ENCODE results near the gene PATJ.
"Not testable (repeated sequence)": the region's sequence is repeated elsewhere in the genome, so short reads cannot be mapped to it uniquely, and the experiment has no call there.

The PATJ gene

DNA sequence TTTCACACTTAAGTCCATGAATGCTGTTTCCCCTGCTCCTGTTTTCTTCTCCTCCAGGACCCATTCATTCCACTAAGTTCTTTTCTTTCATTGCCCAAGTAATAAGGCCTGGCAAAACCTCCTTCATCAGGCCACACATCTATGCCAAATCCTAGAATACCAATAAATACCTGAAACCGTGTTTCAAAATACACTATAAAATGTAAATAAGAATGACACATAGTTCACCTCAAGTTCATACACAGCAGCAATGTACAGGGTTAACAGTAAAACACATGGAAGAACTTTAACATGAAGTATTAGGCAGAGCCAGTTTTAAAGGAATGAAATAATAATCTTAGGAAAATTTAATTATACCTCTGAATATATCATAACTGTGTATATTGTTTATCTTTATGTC, 365.6 kb downstream of the PATJ start:
- DNase-seq (ENCODE audit: low read depth) = no peak

DNA sequence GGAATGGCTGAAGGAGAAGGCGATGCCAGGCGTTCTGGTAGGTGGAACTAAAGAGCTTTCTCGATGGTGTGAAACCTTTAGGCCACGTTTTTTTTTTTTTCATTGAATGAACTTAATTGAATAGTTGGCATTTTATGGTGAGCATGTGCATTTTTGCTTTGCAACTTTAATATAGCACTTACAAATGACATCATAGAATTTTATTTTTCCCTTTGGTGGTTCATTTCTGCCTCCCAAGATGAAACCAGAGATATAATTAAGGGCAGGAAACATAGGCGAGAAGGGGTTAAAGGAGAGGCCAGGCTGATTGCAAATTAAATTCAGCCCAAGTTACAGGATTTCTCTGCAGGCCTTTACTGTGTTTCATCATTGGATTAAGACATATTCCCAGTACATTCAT, 366.8 kb downstream of the PATJ start:
- DNase-seq (ENCODE audit: low read depth) = no peak

DNA sequence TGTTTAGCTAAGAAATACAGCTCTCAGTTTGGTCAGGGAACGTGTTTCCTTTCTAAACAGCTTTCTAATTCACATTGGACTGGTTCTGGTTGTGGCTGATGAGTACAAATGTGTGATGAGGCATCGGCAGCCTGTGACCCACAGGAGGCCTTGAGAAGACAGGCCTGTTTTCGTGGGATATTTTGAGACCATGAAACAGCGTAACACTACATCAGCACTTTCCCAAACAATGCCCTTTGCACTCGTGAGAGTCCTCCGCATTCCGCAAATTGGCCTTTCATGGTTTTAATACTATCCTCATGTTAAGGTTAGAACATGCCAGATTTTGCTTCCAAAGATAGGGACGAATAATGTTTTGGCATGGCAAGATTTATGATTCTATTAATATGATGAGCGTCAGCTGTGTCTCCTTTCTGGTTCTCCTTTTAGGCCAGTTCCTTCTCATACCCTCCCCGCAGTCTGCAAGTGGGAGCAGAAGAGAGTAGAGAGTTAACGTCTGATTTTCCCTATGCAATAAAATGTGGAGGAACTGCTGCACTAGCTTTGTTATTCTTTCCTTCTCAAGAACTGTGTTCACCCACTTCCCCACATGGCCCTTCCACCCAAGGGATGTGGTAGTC, 368.0 kb downstream of the PATJ start:
- DNase-seq (ENCODE audit: low read depth) = no peak

DNA sequence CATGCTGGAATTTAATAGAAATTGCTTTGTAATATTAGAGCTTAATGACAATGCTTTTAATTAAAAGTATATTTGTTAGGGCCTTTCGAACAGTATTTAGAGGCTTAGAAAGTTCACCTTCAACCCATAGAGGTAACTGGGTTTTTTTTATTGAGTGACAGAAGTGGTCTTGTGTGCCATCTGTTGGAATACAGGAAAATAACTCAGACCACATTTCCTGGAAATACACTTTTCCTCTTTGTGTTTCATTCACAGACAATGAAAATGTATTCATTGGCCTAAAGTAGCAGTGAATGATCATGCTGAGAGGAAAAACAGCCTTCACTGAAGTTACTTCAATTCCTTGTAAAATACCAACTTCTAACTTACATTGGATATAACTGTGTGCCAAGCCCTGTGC, 368.8 kb downstream of the PATJ start:
- no peak for DNase-seq (ENCODE audit: low read depth)

DNA sequence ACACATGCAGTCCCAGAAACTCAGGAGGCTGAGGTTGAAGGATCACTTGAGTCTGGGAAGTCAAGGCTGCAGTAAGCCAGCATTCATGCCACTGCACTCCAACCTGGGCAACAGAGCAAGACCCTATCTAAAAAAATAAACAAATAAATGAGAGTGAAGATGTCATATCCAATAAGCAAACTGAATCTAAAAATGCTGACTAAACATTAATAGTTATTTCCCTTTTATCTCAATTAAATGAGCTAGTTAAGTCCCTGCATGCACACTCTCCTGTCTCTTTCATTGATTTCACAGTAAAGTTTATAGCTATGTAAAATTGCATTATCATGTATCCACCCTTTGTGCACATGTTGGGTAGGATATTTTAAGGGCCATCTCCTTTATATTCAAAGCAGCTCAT, 371.2 kb downstream of the PATJ start:
- no peak for DNase-seq (ENCODE audit: low read depth)

DNA sequence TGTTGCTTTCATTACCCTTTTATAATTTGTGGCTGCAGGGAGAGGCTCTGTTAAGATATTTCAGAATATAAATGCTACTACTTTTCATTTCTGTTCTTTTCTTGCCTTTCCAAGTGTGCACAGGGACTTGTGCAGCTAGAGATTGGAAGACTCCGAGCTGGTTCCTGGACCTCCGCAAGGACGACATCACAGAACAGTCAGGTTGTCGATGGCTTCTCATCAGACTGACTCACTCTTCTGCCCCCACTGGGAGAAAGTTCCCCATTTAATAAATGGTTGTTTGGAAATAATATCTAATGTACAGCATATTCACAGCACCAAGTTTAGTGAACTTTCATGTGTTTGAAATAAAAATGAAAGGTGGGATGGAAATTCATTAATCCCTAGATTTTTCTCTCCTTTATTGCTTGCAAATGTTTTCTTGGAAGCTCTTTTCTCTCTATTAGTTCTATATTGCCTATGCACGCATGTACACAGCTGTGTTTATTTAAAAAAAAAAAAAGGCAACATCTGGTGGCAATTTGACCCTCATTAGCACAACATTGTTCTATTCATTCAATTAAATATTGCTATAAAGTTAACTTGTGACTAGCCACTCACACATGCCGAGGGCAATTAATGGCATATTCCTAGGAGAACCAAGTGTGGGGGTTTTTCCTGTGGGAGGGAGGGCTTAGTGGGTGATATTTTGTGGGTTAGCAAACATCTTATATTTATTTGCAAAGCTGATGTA, 374.9 kb downstream of the PATJ start:
- DNase-seq (ENCODE audit: low read depth) = no peak

DNA sequence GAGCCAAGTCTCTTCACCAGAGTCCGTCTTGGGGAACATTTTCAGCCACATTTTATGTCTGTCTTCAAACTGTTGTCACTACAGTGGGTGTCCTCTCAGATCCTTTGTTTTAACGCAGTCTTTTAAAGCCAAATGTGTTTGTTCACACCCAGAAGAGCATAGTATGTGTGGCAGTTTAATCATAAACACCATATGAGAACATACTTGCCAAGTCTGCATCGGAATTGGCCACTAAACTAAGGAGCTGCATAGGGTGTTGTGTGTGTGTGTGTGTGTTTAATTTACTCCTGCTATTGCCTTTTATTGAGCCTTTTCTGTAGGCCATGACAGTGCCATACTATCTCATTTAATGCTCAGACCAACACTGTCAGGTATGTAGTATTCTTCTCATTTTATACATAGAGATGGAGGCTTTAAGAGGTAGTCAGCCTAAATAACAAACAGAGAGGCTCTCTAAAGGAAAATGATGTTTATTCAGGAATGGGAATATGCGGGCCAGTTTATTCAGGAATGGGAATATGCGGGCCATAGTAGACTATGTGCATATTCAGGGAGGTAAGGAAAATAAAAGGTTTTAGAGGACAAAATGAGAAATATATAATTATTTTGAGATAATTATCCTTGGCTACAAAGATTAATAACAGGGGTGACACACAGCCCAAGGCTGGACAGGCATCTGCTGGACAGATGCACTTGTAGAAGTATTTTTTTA, 384.5 kb downstream of the PATJ start:
- no peak for DNase-seq (ENCODE audit: low read depth)

DNA sequence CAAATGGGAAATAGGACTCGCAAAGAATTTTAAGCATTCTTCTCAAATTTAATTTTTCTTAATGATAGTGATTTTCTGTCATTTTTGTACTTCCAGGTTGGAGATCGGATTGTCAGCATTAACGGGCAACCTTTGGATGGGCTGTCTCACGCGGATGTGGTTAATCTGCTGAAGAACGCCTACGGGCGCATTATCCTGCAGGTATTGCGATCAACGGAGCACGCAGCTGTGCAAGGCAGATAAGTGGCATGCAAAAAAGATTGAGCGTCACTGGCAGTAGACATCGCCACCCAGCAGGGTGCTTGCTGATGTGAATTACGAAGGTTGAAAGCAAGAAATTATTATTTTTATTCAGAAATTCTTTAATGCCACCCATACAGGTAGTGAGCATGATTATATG, 386.5 kb downstream of the PATJ start:
- DNase-seq (ENCODE audit: low read depth) = no peak

DNA sequence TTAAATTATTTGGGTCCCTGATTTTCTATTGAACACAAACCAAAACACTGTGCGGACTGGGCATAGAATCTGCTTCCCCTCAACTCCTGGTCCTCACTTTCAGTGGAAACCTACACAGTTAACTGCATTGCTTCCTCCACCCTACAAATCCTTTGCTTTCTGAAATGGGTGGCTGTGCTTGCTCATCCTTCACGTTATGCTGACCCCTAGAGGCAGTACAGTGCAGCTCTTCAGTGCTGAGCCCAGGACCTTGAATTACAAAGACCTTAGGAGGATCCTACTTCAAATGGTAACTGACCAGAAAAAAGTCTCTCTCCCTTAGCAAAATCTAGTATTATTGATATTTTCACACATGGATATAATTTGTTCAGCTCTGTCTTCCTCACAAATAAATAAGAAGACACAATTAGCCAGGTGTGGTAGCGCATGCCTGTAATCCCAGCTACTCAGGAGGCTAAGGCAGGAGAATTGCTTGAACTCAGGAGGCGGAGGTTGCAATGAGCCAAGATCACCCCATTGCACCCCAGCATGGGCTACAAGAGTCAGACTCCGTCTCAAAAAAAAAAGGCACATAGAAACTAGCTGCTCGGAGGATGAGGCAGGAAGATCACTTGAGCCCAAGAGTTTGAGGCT, 388.9 kb downstream of the PATJ start:
- DNase-seq (ENCODE audit: low read depth) = no peak

DNA sequence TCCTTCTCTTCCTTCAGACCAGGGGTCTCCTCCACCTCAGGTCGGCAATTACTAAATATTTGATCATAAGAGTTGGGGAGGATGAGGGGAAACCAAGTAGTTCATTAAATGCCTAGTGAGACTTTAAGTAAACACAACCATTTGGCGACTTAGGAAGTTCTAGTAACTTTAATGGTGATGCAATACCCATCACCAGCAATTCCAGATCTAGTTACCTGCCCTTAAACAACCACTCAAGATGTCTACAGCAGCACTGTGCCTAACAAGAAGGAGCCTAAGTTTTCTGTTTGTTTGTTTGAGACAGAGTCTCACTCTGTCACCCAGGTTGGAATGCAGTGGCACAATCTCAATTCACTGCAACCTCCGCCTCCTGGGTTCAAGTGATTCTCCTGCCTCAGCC, 395.7 kb downstream of the PATJ start:
- no peak for DNase-seq (ENCODE audit: low read depth)

DNA sequence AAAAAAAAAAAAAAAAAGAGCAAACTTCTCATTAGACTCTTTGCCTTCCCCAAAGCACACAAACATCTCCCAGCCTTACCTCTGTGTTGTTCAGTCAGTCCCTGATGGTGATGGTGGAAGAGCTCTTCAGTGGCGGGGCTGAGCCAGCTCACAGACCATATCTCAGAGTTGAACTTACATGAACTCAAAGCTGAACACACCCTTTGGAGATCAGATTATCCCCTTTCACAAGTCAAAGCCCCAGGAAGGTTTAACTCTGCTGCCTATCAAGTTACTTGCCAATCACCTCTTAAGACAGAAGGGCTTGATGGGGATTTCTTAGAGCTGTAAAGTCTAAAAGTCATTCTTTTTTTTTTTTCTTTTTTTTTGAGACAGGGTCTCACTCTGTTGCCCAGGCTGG, 397.1 kb downstream of the PATJ start:
- DNase-seq (ENCODE audit: low read depth) = no peak

DNA sequence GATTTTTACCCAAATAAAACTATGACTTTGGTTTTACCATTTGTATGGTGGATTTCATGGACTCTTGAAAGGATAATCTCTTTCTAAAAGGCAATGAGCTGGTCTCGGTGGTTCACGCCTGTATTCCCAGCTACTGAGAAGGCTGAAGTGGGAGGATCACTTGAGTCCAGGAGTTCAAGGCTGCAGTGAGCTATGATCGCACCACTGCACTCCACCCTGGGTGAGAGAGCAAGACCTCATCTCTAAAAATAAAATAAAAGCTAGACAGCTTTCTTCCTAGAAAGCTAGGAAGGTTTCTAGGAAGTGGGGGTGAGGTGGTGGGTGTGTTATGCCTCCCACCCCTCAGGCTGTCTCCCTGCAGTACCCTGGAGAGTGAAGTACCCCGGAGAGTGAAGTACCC, 398.4 kb downstream of the PATJ start:
- DNase-seq (ENCODE audit: low read depth) = no peak

DNA sequence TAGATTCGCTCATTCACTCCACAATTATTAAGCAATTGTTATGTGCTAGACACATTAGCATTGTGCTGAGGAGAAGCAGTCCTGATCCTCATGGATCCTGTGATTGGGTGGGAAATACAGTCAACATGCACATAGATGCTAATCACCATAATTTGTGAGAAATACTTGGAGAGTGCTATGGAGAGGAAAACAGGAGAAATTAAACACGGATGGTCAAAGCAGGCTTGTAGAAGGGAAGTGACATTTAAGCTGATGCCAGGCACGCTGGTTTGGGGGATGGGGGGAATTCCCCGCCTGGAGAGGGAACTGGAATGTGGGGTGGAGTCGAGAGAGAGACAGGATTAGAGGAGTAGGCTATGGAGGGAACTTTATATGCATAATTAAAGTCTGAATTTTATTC, 400.2 kb downstream of the PATJ start:
- DNase-seq (ENCODE audit: low read depth) = no peak

DNA sequence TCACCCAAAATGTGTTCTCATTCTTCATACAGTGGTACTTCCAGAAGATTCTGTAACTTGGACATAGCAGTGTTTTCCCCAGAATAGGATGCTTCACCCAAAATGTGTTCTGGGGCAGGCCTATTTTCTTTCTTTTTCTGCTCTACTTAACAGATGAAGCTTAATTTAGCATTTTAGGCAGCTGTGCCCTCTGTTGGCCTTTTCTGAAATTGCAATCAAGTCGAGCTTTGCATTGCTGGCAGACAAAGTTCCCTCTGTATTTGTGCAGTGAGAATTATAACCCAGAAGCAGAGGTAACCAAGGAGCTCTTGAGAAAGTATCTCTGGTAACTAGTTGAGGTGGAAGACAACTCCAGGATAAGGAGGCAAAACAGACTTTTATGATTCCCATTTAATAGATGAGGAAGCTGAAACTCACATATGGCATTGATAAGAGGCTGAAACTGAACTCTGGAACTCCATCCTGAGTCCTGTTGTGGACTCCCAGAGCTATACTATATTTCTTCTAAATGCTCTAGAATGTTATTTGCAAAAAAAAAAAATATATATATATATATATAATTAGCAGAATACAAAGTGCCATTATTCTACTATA, 402.1 kb downstream of the PATJ start:
- no peak for DNase-seq (ENCODE audit: low read depth)

DNA sequence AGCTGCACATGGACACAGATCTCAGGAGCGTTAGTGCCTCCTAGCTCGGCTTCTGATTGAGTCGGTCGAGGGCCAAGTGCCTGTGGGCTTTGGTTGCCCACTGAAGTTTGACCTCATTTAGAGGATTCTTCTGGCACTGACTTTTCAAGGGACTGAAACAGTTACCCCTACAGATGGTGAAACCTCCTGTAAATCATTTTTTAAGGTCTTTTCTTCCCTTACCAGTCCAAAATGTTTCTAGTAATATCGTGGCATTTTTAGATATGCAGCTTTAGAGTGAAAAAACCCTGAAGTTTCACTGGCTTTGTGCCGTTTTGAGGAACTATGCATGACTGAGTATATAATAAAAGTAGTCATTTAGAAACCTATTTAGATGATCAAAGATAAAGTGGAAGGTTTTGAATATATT, 417.7 kb downstream of the PATJ start:
- DNase-seq (ENCODE audit: low read depth) = no peak

DNA sequence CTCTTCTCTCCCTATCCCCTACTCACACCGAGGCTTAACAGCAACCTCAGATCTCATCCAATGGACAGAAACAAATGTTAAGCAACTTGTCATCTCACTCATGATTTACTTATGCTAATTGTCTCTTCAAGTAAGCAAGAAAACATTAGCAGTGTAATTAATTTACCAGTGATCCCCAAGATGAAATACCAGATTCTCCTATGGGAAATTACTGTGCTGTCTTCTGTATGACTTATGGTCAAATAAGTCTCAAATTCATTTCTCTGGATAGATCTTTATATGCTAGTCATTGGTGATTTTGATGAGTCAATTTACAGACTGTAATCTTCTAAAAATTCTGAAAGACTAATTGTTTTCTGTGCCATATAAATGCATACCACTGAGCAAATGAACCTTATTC, 419.4 kb downstream of the PATJ start:
- DNase-seq (ENCODE audit: low read depth) = no peak

DNA sequence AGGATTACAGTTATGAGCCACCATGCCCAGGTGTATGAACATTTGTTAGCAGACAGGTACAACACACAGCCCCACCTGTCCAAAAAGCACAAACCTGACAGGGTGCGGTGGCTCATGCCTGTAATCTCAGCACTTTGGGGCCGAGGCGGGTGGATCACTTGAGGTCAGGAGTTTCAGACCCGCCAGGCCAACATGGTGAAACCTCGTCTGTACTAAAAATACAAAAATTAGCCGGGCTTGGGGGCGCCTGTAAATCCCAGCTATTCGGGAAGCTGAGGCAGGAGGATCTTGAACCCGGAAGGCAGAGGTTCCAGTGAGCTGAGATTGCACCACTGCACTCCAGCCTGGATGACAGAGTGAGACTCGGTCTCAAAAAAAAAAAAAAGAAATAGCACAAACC, 428.1 kb downstream of the PATJ start:
- not testable (repeated sequence) for DNase-seq (ENCODE audit: low read depth)

DNA sequence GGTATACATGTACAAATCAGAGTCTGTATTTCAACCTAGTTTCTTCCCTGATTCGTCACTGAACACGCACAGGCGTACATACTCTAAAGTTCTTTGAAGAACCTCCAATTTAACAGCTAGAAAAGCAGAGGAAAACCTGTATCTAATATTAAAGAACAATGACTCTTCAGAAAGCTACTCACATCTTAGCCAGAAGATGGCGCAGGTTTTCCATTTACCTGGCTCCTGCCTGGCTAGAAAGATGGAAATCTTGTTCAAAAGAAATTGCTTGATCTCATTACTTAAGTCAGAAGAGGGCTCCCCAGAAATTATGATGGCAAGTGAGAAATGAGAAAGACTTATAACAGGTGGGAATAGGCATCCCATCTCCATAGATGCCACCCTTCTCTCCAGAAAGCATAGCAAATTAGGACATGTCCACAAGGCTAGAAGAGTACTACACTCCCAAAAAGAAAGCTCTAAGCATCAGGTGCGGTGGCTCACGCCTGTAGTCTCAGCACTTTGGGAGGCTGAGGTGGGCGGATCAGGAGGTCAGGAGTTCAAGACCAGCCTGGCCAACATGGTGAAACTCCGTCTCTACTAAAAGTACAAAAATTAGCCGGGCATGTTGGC, 433.4 kb downstream of the PATJ start:
- peak; percentile 1 for DNase-seq (ENCODE audit: low read depth)

DNA sequence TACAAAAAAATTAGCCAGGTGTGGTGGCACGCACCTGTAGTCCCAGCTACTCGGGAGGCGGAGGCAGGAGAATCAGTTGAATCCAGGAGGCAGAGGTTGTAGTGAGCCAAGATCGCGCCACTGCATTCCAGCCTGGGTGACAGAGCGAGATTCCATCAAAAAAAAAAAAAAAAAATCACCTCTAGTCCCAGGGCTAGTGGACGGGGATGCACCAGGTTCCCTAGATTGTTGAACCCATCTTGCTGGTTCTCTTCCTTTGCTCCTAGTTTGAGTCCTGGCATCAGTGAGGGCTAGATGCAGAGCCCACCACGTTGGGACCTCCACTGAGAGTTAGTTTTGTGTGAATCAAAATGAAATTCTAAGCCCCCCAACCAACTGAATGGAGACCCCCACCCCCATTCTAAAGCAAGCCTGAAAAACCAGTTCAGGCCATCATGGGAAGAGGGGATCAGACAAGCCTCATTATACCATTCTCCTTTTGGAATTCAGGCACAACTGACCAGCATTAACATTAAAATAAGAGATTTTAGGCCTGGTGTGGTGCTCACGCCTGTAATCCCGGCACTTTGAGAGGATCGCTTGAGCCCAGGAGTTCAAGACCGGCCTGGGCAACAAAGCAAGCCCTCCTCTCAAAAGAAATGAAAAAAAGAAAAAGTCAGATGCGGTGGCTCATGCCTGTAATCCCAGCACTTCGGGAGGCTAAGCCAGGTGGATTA, 434.5 kb downstream of the PATJ start:
- no peak for DNase-seq (ENCODE audit: low read depth)

DNA sequence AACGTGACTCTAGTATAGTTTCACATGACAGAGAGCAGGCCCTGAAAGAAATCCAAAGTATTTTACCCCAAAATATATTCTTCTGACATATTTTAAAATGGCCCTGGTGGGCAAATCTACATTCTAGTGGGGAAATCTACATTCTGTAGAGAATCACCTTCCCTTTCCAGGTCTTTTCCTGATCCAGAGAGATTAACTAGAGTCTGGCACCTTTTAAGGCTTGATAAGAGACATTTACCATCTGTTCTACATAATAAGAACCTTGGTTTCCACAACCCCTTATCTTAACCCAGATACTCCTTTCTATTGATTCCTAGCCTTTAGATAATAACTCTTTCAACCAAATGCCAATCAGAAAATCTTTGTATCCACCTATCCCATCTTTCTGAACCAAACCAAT, 435.3 kb downstream of the PATJ start:
- DNase-seq (ENCODE audit: low read depth) = no peak

DNA sequence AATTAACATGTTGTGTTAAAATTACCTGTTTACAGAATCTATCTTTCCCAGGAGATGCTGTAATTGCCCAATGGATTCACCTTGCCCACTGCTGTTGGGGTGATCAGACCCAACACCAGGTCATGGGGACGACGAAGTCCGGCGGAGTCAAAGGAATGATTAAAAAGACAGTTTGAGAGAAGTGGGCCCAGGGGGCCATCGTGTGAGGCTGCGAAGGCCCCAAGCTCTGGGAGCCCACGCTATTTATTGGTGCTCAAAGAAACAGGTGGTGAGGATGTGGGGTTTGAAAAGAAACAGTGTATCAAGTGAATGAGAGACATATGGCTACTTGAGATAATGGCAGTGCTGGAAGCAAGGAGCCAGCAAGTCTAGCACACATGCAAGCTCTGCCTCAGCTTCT, 436.1 kb downstream of the PATJ start:
- no peak for DNase-seq (ENCODE audit: low read depth)

DNA sequence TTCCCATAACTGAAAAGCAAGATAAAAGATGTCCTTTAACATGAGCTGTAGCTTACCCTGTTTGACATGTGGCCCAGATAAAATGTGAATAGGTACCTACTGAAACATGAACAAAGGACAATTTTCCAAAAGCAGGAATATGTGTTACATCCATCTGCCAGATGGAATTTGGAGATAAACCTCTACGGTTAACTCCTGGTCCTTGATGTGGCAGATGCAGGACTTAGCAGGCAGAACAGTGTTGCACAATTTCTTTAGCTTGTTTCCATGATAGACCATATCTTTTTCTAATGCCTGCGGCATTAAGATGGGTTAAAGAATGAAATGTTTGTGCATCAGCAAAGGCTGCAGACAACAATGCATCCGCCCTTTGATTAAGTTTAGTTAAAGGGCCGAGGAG, 437.8 kb downstream of the PATJ start:
- DNase-seq (ENCODE audit: low read depth) = not testable (repeated sequence)

All from activated gamma-delta T cell treated with anti-CD3 and anti-CD28 coated beads, Interleukin-2, amount 50 U/mL, for 16 hours (primary cell).